Endothelial cell of umbilical vein (primary cell): ENCODE data around the gene CCDC3. TPM values are rescaled to one million over a fixed set of nuclear protein-coding genes. Genes with fewer than 3 reads are reported as not detected.

Experiments used
- BruUV-seq: library from RNA; stranded (reverse); fragments of 400-500 nt; replicated peaks from 2 replicates; lab custom pipeline; 2021; lab: Mats Ljungman, UMichigan
- CTCF ChIA-PET: fragments of 300-600, 350-600 bp; sonication (Branson Sonifier 250); formaldehyde crosslinking; loops from one replicate; lab custom pipeline; 2021; ENCODE audit warnings: antibody characterized with exemption, inconsistent platforms; lab: Charles Lee
- POLR2A ChIA-PET: fragments of 300-600, 350-600 bp; sonication (Branson Sonifier 250); formaldehyde crosslinking; loops from one replicate; lab custom pipeline; 2021; ENCODE audit warnings: antibody characterized with exemption, inconsistent platforms; lab: Charles Lee
- DNase-seq: peaks from one replicate; pipeline ENCODE4 v3.0.0-alpha.2; 2011; ENCODE audit warnings: low read depth, low spot score
- FAIRE-seq: peaks from 2 replicates; lab custom pipeline; 2011; peaks lifted over from hg19 to GRCh38; lab: Jason Lieb, UNC
- H2AFZ ChIP-seq: 2 replicates; pipeline ENCODE4 v1.6.0; 2012; ENCODE audit warnings: low read depth, low read length, control low read depth, inconsistent platforms
- H3K27ac ChIP-seq: 2 replicates; pipeline ENCODE4 v1.5.1; 2011; ENCODE audit warnings: low read depth, mild to moderate bottlenecking, control low read depth, low read length, moderate library complexity; ENCODE audit not compliant: insufficient read depth
- H3K27me3 ChIP-seq, 2 experiments: 2 replicates each; pipeline versions ENCODE4 v1.6.0 to v1.6.1; 2011; ENCODE audit warnings: low read length in 2 of 2, mixed read lengths in 1 of 2; ENCODE audit not compliant: control insufficient read depth in 2 of 2, insufficient read depth in 2 of 2
- H3K36me3 ChIP-seq, 2 experiments: 2 replicates in 1 of 2; 3 replicates in 1 of 2; pipeline ENCODE4 v1.5.1; 2011; ENCODE audit warnings: low read length in 2 of 2, mild to moderate bottlenecking in 1 of 2, moderate library complexity in 1 of 2; ENCODE audit not compliant: control insufficient read depth in 2 of 2, insufficient read depth in 2 of 2; ENCODE audit errors: extremely low read depth in 1 of 2
- H3K4me1 ChIP-seq: 3 replicates; pipeline ENCODE4 v1.5.1; 2011; ENCODE audit warnings: mild to moderate bottlenecking, low read length; ENCODE audit not compliant: control insufficient read depth, insufficient read depth; ENCODE audit errors: extremely low read depth
- H3K4me2 ChIP-seq: 2 replicates; pipeline ENCODE4 v1.6.1; 2011; ENCODE audit warnings: low read length, control low read depth, mixed read lengths; ENCODE audit not compliant: insufficient read depth
- H3K4me3 ChIP-seq, 3 experiments: fragments of 200-600 bp in 1 of 3; sonication (generic), shearing (Covaris generic) in 1 of 3; replicated peaks in 1 of 3; 2 replicates each; pipeline ENCODE4 v1.5.1; 2011 to 2016; ENCODE audit warnings: control low read depth in 3 of 3, low read length in 3 of 3, mild to moderate bottlenecking in 2 of 3, inconsistent platforms in 1 of 3, low read depth in 1 of 3, moderate library complexity in 1 of 3; ENCODE audit not compliant: insufficient read depth in 1 of 3
- H3K79me2 ChIP-seq: 2 replicates; pipeline ENCODE4 v1.6.0; 2012; ENCODE audit warnings: low read length, inconsistent platforms; ENCODE audit not compliant: control insufficient read depth, insufficient read depth
- H3K9ac ChIP-seq: replicated peaks from 2 replicates; pipeline ENCODE3; 2011; ENCODE audit warnings: low read length, control low read depth; ENCODE audit not compliant: insufficient read depth; ENCODE audit errors: extremely low read depth
- H3K9me1 ChIP-seq: replicated peaks from 3 replicates; pipeline ENCODE4 v1.6.0; 2011; ENCODE audit warnings: mild to moderate bottlenecking, low read length; ENCODE audit not compliant: control insufficient read depth, insufficient read depth; ENCODE audit errors: extremely low read depth
- H3K9me3 ChIP-seq: replicated peaks from 2 replicates; pipeline ENCODE4 v1.5.1; 2012; ENCODE audit warnings: low read length, inconsistent platforms; ENCODE audit not compliant: control insufficient read depth, insufficient read depth
- H4K20me1 ChIP-seq: replicated peaks from 2 replicates; pipeline ENCODE3; 2011; ENCODE audit warnings: mild to moderate bottlenecking, low read length; ENCODE audit not compliant: control insufficient read depth, insufficient read depth; ENCODE audit errors: extremely low read depth
- CTCF ChIP-seq, 2 donors: IDR thresholded peaks; 1 replicate in 1 of 2; 2 replicates in 1 of 2; pipeline ENCODE4 v1.5.1; 2011; ENCODE audit warnings: low read length in 2 of 2, mild to moderate bottlenecking in 2 of 2, moderate library complexity in 2 of 2, control low read depth in 1 of 2, inconsistent platforms in 1 of 2, low read depth in 1 of 2; ENCODE audit not compliant: insufficient read depth in 1 of 2; ENCODE audit errors: extremely low read depth in 1 of 2
- EZH2 ChIP-seq: IDR thresholded peaks from 2 replicates; pipeline ENCODE4 v1.6.1; 2012; ENCODE audit warnings: borderline replicate concordance, low read depth, mild to moderate bottlenecking, moderate library complexity, low read length, inconsistent platforms; ENCODE audit not compliant: severe bottlenecking
- GATA2 ChIP-seq: IDR thresholded peaks from 2 replicates; pipeline ENCODE4 v1.7.0; 2011; ENCODE audit warnings: low read depth, mild to moderate bottlenecking, moderate library complexity, mixed read lengths, low read length; ENCODE audit not compliant: insufficient read length, insufficient read depth
- JUN ChIP-seq: IDR thresholded peaks from 2 replicates; pipeline ENCODE4 v1.6.1; 2011; ENCODE audit warnings: borderline replicate concordance, low read depth; ENCODE audit not compliant: insufficient read length, insufficient read depth
- MAX ChIP-seq: IDR thresholded peaks from 2 replicates; pipeline ENCODE4 v1.6.1; 2011; ENCODE audit not compliant: insufficient read depth, insufficient read length
- MYC ChIP-seq: IDR thresholded peaks from one replicate; pipeline ENCODE4 v1.6.1; 2011; ENCODE audit warnings: mild to moderate bottlenecking, low read depth, low read length
- POLR2A ChIP-seq: IDR thresholded peaks from 2 replicates; pipeline ENCODE4 v1.6.1; 2012; ENCODE audit warnings: low read depth, mild to moderate bottlenecking, control low read depth, low read length
- POLR2AphosphoS5 ChIP-seq: IDR thresholded peaks from 2 replicates; pipeline ENCODE4 v1.6.1; 2012; ENCODE audit warnings: low read depth, mild to moderate bottlenecking, control low read depth, low read length, moderate library complexity; ENCODE audit not compliant: insufficient read depth
- dilution Hi-C: fragments of 300-500 bp; cut with MboI; formaldehyde crosslinking; loops from one replicate; pipeline ENCODE4 v1.15.0; 2019; ENCODE audit warnings: low sequenced_read_pairs; ENCODE audit not compliant: extremely low pct_ligation_motif_present
- intact Hi-C: fragments of 100-400 bp; cut with micrococcal nuclease; formaldehyde crosslinking; loops from one replicate; pipeline ENCODE4 v1.10.0; 2022
- polyA plus RNA-seq, 4 experiments: library from polyadenylated mRNA; depleted of rRNA in 3 of 4; stranded (reverse) in 3 of 4; unstranded in 1 of 4; fragments of >200 nt; gene quantifications; 2 replicates each; pipeline versions ENCODE4 v1.2.1 to v1.2.3, GENCODE V29; 2011 to 2012; ENCODE audit warnings: missing spikeins in 1 of 4
- total RNA-seq: library from RNA; stranded (reverse); gene quantifications from 2 replicates; pipeline ENCODE4 v1.2.3, GENCODE V29; 2021

CCDC3 gene
- total and polyA plus RNA-seq, 2 donors (not counting 3 experiments of a cell fraction or from before 2014, with no cell fraction given), result 0.90 to 1.4 TPM

- BruUV-seq, result no TSS peak
- DNase-seq, result no peak
- H3K4me3 ChIP-seq, result no peak overlapping the region
- no peak overlapping the region for H3K9ac ChIP-seq
- H3K4me1 ChIP-seq, result no peaks in the 10 kb centered on the region
- H3K9me3 ChIP-seq, result no peaks in the 10 kb centered on the region
- H3K27ac ChIP-seq, result no peak overlapping the region
- ChIA-PET CTCF (no interaction called here), POLR2A (no interaction called here)
- no peaks in the 10 kb centered on the region for H3K27me3 ChIP-seq
- no peaks in the 10 kb centered on the region for H3K79me2 ChIP-seq
- H2AFZ ChIP-seq, result no peak overlapping the region
- TF ChIP-seq POLR2AphosphoS5 (no peak), MYC (no peak), GATA2 (no peak), EZH2 (no peak), POLR2A (no peak), MAX (no peak), JUN (no peak), CTCF (IDR thresholded peaks at IDR 0.05; ENCODE audit: extremely low read depth in 1 of 2, insufficient read depth in 1 of 2, low read depth in 1 of 2, low read length in 2 of 2) (no peak)
- dilution Hi-C loops, result no loop called here
- FAIRE-seq, result no peak
- intact Hi-C loops, result no loop called here
- no peak overlapping the region for H3K4me2 ChIP-seq
- H3K36me3 ChIP-seq, result no peaks in the 10 kb centered on the region
- H4K20me1 ChIP-seq, result no peaks in the 10 kb centered on the region
- no peaks in the 10 kb centered on the region for H3K9me1 ChIP-seq
Measured at GRCh38 chr10:13049774-13050420, 48.4 kb upstream of the CCDC3 start.
